ENCODE measurements around the gene STX7.

- no peak for TF ChIP-seq CTCF (IDR thresholded peaks at IDR 0.05)
- no peak for TF ChIP-seq POLR2A (IDR thresholded peaks at IDR 0.05)
Measured at GRCh38 chr6:132475925-132476324, 37.0 kb downstream of the STX7 start.
